HG02759 (cell line): ENCODE results near the gene PRRX1.

Experiments
- ATAC-seq: cut with Tn5 transposase; IDR thresholded peaks from one replicate; pipeline ENCODE4 v1.9.1; 2021; ENCODE audit warnings: mild to moderate bottlenecking, moderate library complexity; ENCODE audit not compliant: unreplicated experiment

The PRRX1 gene

GRCh38 chr1:170714938-170715337 lies 51.0 kb downstream of the PRRX1 start:
- ATAC-seq: no peak

DNA sequence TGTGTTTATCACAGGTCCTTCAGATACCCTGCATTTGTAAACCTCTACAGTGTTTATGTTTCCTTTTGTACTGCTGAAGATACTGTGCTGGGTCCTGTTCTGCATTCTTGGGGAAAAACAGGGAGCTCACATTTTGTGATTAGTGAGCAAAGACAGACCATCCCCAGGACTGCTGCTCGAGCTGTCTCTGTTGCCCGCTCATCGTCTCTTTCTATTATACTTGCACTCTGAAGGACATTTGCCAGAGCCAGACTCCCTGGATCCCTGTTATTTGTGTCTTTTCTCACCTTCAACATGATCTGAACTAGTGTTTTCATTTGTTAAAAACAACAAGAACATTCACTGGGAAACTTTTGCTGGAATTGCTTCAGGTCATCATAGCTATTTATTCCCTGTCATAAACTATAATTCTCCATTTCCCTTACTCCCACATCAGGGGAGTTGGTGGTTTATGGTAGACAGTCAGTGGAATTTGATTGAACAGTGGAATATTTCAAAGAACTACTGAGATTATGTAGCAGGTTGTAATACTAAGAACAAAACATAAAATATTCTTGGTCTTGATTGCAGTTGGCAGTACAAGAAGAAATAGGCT lies 53.0 kb downstream of the PRRX1 start:
- no peak for ATAC-seq

DNA sequence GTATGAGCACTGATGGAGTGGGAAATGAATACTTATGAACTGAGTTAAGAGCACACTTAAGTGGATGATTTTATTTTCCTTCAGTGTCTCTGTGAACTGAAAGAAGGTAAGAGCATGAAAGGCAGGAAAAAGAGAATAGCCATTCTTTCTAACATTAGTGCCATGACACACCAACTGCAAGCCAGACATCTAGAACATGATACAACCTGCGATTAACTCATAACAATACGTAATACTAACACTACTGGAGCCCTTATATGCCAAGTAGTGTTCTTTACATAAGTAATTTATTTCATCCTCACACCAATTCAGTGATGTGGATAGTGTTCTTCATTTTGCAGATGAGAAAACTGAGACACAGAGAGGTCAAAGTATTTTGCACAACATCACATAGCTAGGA lies 56.7 kb downstream of the PRRX1 start:
- no peak for ATAC-seq

- ATAC-seq: no peak
These were observed 57.7 kb downstream of the PRRX1 start for GRCh38 chr1:170721621-170722020.

DNA sequence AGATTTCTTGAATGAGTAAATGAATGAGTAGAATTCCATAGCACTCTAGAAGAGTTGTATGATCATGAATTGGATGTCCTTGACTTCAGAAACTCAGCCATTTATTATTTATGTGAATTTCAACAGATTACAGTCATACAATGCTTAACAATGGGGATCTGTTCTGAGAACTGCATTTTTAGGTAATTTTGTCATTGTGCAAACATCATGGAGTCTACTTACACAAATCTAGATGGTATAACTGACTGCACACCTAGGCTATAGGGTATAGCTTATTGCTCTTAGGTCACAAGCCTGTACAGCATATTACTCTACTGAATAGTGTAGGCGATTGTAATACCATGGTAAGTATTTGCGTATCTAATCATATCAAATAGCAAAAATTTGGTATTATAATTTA lies 59.6 kb downstream of the PRRX1 start:
- no peak for ATAC-seq

DNA sequence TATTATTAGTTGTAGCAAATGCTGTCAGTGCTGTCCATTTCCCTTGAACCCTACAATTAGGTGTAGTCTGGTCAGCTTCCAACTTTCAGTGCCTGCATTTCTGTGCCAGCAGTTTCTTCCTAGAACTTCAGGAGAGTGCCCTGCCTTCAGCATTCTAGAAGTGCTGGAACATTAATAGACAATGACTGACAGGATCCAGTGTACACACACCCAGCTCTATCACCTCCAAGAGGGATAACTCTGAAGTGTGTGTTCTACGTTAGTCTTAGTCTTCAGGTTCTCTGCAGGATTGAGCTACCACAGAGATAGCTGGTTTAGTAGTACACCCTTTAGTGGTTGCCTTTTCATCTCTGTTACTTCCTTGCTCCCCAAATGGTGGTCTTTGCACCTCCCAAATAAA lies 61.4 kb downstream of the PRRX1 start:
- ATAC-seq: no peak

DNA sequence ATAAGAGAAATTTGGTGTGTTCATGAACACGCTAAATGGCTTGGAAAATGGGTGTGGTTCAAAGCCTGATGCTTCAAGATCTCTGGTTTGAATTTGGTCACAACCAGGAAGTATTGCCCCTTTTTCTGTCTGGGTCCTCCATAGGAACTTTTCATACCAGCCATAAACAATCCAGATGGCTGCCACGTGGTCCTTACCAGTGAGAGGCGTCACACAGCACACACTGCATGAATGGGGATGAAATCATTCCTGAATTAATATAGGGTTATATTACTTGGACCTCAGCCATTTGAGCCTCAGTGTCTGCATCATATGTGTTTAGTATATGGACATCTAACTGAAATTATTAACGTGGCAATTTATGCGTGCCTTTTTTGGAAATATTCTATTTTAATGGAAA lies 64.0 kb downstream of the PRRX1 start:
- ATAC-seq: no peak

DNA sequence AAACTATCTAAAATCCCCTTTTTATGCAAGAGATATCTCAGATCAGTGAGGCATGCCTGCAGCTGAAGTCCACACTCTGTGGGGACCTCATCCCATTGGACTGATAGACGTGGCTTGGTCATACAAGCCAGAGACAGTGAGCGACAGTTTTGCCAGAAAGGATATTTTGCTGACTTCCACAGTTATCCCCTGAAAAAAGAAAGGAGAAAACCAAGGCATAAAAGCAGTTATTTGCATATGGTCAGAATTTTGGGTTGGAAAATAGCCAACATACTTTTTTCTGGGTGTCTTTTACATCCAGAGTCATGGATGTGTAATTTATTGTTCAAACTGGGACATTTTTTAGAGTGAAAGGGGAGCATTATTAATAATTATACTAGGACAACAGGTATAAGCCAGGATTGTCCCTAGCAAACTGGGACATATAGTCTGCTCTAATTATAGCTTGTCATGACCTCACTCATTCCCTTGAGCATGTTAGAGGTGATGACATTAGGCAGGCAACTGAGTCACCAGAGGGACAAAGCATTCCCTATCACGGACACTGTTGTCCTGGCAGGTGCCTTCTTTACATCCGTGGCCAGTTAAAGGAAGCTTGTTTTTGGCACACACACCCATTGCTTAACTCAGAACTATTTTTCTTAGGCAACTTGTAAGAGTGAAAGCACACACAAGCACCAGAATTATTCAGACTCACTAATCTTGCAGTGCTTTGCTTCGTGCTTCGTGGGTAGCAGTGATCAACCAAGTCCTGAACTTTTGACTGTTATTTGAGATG lies 65.5 kb downstream of the PRRX1 start:
- no peak for ATAC-seq

GRCh38 chr1:170730014-170730413 lies 66.1 kb downstream of the PRRX1 start:
- ATAC-seq: no peak

- ATAC-seq: no peak
These were observed 66.5 kb downstream of the PRRX1 start for GRCh38 chr1:170730438-170730837.

DNA sequence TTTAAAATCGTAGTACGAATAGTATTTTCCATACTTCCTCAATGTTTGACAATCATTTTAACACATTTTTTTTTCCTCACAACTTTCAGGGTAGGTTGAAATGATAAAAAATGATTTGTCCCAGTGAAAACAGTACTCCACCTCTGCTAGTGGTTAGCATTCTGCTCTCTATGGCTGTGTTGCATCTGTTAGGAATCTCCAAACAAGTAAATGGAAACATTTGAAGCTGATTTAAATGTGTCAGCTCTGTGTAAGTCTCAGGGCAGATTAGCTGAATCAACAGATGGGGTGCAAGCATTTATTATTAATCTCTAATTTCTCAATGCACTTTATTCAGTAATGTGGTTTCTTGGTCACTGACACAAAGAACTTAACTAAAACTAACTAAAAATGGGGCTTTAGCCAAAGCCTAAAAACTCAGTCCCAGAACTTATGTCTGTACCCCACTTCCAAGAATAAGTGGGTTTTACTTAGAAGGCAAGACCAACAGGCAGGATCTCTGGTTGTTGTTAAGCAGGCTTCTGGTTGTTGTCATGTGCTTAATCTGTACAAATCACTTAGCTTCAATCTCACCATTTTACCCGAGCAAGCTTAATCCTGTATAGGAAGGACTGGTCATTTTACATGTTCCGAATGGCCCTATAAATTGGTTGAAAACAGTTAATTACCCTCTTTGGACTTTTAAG lies 67.8 kb downstream of the PRRX1 start:
- no peak for ATAC-seq

DNA sequence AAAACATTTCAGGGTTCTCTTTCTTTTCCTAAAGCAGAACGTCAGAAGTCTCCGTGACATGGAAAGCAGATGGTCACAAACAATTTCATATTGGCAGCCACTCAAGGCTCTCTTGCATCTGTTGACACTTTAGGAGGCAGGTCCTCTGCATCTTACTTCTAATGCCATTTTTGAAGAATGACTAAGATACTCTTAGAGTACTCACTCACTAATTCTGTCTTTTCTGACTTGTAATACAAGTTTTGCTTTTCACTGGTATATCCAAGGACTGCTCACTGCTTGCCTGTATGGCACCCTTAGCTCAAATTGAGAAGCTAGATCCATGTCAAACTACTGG lies 68.3 kb downstream of the PRRX1 start:
- ATAC-seq: no peak

GRCh38 chr1:170734412-170735175 lies 70.7 kb downstream of the PRRX1 start:
- no peak for ATAC-seq

- ATAC-seq: no peak
These were observed 71.7 kb downstream of the PRRX1 start for GRCh38 chr1:170735366-170736263.

DNA sequence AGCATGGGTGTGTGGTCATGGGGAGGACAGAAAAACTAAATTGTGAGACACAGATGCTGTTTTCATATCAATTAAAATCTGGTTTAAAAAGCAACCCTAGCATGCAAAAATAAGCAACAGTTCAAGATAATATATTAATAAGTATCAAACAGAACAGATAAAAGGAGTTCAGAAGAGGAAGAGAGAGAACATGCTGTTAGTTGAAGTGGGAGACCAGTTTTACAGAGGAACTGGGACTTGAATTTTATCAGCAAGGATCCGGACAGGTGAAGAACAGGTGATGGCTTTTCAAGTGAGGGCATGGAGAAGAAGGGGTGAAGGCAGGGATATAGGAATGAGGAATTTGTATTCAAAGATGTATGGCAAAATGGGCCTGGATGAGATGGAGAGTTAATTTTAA lies 75.9 kb downstream of the PRRX1 start:
- ATAC-seq: no peak

DNA sequence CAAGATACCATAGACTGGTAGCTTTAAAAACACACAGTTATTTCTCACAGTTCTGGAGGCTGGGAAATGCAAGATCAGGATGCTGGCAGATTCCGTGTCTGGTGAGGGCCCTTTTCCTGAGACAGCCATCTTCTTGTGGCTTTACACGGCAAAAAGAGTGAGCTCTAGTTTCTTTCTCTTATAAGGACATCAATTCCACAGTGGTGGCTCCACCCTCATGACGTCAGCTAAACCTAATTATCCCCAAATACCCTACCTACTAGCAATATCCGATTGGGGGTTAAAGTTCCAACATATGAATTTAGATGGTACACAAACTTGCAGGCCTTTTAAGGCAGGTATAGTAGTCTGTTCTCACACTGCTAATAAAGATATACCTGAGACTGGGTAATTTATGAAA lies 77.7 kb downstream of the PRRX1 start:
- no peak for ATAC-seq

DNA sequence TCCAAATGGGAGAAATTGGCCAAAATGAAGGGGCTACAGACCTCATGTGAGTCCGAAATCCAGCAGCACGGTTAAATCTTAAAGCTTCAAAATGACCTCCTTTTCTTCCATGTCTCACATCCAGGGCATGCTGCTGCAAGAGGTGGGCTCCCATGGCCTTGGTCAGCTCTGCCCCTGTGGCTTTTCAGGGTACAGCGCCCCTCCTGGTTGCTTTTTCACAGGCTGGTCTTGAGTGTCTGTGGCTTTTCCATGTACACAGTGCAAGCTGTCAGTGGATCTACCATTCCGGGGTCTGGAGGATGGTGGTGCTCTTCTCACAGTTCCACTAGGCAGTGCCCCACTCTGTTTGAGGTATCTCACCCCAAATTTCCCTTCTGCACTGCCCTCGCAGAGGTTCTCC lies 78.7 kb downstream of the PRRX1 start:
- no peak for ATAC-seq

DNA sequence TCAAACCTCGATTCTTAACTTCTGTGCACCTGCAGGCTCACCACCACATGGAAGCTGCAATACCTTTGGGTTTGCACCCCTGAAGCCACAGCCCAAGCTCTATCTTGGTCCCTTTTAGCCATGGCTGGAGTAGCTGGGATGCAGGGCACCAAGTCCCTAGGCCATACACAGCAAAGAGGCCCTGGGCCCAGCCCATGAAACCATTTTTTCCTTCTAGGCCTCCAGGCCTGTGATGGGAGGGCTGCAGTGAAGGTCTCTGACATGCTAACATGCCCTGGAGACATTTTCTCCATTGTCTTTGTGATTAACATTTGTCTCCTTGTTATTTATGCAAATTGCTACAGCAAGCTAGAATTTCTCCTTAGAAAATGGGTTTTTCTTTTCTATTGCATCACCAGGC lies 79.2 kb downstream of the PRRX1 start:
- no peak for ATAC-seq

GRCh38 chr1:170749549-170749948 lies 85.6 kb downstream of the PRRX1 start:
- no peak for ATAC-seq

DNA sequence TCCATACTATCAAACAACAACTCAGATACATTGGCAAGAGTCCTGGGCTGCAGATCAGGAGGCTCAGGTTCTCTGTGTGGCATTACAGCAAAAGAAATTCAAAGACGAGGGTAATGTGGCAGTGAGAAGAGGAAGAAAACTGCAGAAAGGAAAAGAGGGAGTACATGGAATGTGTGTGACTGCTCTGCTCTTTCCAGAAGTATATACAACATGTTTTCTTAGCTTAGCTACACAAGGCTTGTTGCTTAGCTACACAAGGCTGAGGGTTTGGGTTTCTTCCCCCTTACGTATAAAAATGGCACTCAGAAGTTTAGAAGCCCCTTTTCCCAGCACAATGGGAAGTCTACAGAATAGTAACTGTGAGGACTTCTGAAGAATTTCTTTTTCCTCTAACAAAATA lies 86.0 kb downstream of the PRRX1 start:
- no peak for ATAC-seq

- ATAC-seq: no peak
These were observed 91.9 kb downstream of the PRRX1 start for GRCh38 chr1:170755795-170756194.
